H1 (cell line): Measurements from ENCODE around the gene PLA1A. TPM values are rescaled to one million over a fixed set of nuclear protein-coding genes. Genes with fewer than 3 reads are reported as not detected.

ENCODE experiments used
- CTCF ChIA-PET: fragments of 300-600 bp; sonication (Branson Sonifier 250); formaldehyde crosslinking; loops from one replicate; lab custom pipeline; 2021; ENCODE audit not compliant: partially characterized antibody; lab: Charles Lee
- POLR2A ChIA-PET: fragments of 300-600 bp; sonication (Branson Sonifier 250); formaldehyde crosslinking; loops from one replicate; lab custom pipeline; 2021; ENCODE audit warnings: inconsistent platforms; ENCODE audit not compliant: partially characterized antibody; lab: Charles Lee
- DNase-seq, 2 experiments: peaks; one replicate each; pipeline versions ENCODE4 v3.0.0 to v3.0.0-alpha.2; 2010 to 2022; ENCODE audit warnings: low spot score in 2 of 2, low read depth in 1 of 2, mixed read lengths in 1 of 2
- FAIRE-seq: peaks from 2 replicates; lab custom pipeline; 2011; peaks lifted over from hg19 to GRCh38; lab: Jason Lieb, UNC
- H2AFZ ChIP-seq: 2 replicates; pipeline ENCODE4 v1.8.1; 2012; ENCODE audit warnings: low read length, inconsistent platforms
- H2AK5ac ChIP-seq: 2 replicates; pipeline ENCODE4 v1.6.1; 2013; ENCODE audit warnings: low read depth, low read length
- H2BK120ac ChIP-seq: replicated peaks from 2 replicates; pipeline ENCODE3; 2013; ENCODE audit warnings: low read depth, low read length, inconsistent platforms
- H2BK12ac ChIP-seq: 2 replicates; pipeline ENCODE4 v1.6.1; 2013; ENCODE audit warnings: low read depth, low read length
- H2BK15ac ChIP-seq: 2 replicates; pipeline ENCODE4 v1.6.1; 2013; ENCODE audit warnings: low read length
- H2BK20ac ChIP-seq: 2 replicates; pipeline ENCODE4 v1.6.1; 2013; ENCODE audit warnings: low read length
- H2BK5ac ChIP-seq: 2 replicates; pipeline ENCODE4 v1.6.1; 2013; ENCODE audit warnings: low read depth, low read length
- H3K14ac ChIP-seq: 2 replicates; pipeline ENCODE4 v1.6.1; 2013; ENCODE audit warnings: inconsistent platforms; ENCODE audit not compliant: insufficient read length
- H3K18ac ChIP-seq: 2 replicates; pipeline ENCODE4 v1.6.1; 2013; ENCODE audit warnings: low read length; ENCODE audit errors: extremely low read depth
- H3K23ac ChIP-seq: 2 replicates; pipeline ENCODE4 v1.6.1; 2013; ENCODE audit warnings: inconsistent platforms; ENCODE audit not compliant: insufficient read length
- H3K23me2 ChIP-seq: 2 replicates; pipeline ENCODE4 v1.6.1; 2013; ENCODE audit warnings: low read depth, low read length
- H3K27ac ChIP-seq: 2 replicates; pipeline ENCODE4 v1.6.1; 2011; ENCODE audit warnings: low read depth, low read length, inconsistent platforms
- H3K27me3 ChIP-seq, 4 experiments: replicated peaks in 1 of 4; 1 replicate in 1 of 4; 2 replicates in 3 of 4; pipeline versions ENCODE4 v1.6.1 to v1.8.1; 2011 to 2013; ENCODE audit warnings: low read length in 3 of 4, mild to moderate bottlenecking in 3 of 4, inconsistent platforms in 2 of 4, mixed read lengths in 2 of 4, moderate library complexity in 1 of 4; ENCODE audit not compliant: control insufficient read depth in 3 of 4, insufficient read depth in 3 of 4; ENCODE audit errors: extremely low read depth in 1 of 4
- H3K36me3 ChIP-seq, 4 experiments: 2 replicates each; pipeline versions ENCODE4 v1.6.1 to v1.8.1; 2011 to 2013; ENCODE audit warnings: mild to moderate bottlenecking in 4 of 4, low read length in 3 of 4, moderate library complexity in 2 of 4, control low read depth in 1 of 4, inconsistent platforms in 1 of 4; ENCODE audit not compliant: insufficient read depth in 4 of 4, control insufficient read depth in 2 of 4
- H3K4ac ChIP-seq: replicated peaks from 2 replicates; pipeline ENCODE3; 2013; ENCODE audit warnings: low read length, low read depth, mixed read lengths, inconsistent platforms; ENCODE audit not compliant: insufficient read length
- H3K4me1 ChIP-seq, 4 experiments: replicated peaks in 1 of 4; 1 replicate in 1 of 4; 2 replicates in 3 of 4; pipeline versions ENCODE4 v1.6.1 to v1.8.1; 2011 to 2013; ENCODE audit warnings: low read length in 3 of 4, inconsistent platforms in 2 of 4, mixed read lengths in 1 of 4; ENCODE audit not compliant: insufficient read depth in 4 of 4, control insufficient read depth in 3 of 4
- H3K4me2 ChIP-seq, 2 experiments: 2 replicates each; pipeline versions ENCODE4 v1.6.1 to v1.8.1; 2011 to 2013; ENCODE audit warnings: low read depth in 2 of 2, low read length in 2 of 2, control low read depth in 1 of 2, inconsistent platforms in 1 of 2, mild to moderate bottlenecking in 1 of 2; ENCODE audit not compliant: insufficient read depth in 1 of 2
- H3K4me3 ChIP-seq, 4 experiments: fragments of 200-600, 300-600 bp in 1 of 4; sonication (generic), shearing (Covaris generic), sonication (Bioruptor Twin) in 1 of 4; 2 replicates each; pipeline versions ENCODE4 v1.5.1 to v1.8.1; 2011 to 2016; ENCODE audit warnings: low read length in 4 of 4, low read depth in 3 of 4, control low read depth in 2 of 4, inconsistent platforms in 2 of 4, mild to moderate bottlenecking in 2 of 4, mixed read lengths in 1 of 4, moderate library complexity in 1 of 4; ENCODE audit not compliant: insufficient read depth in 2 of 4; ENCODE audit errors: extremely low read depth in 1 of 4
- H3K56ac ChIP-seq: replicated peaks from 2 replicates; pipeline ENCODE3; 2013; ENCODE audit warnings: low read depth, mild to moderate bottlenecking, mixed read lengths, low read length, inconsistent platforms; ENCODE audit not compliant: insufficient read length
- H3K79me1 ChIP-seq: 2 replicates; pipeline ENCODE4 v1.6.1; 2013; ENCODE audit warnings: low read depth, low read length, control low read depth
- H3K79me2 ChIP-seq, 2 experiments: 2 replicates each; pipeline versions ENCODE4 v1.6.1 to v1.8.1; 2012 to 2013; ENCODE audit warnings: low read length in 2 of 2, mild to moderate bottlenecking in 2 of 2, inconsistent platforms in 1 of 2; ENCODE audit not compliant: insufficient read depth in 2 of 2, control insufficient read depth in 1 of 2
- H3K9ac ChIP-seq, 4 experiments: replicated peaks in 1 of 4; 1 replicate in 1 of 4; 2 replicates in 3 of 4; pipeline versions ENCODE4 v1.6.1 to v1.8.1; 2011 to 2013; ENCODE audit warnings: low read depth in 3 of 4, low read length in 3 of 4, control low read depth in 2 of 4, mild to moderate bottlenecking in 2 of 4, moderate library complexity in 2 of 4, inconsistent platforms in 1 of 4; ENCODE audit errors: extremely low read depth in 1 of 4
- H3K9me3 ChIP-seq, 2 experiments: 2 replicates each; pipeline versions ENCODE4 v1.6.1 to v1.8.1; 2012 to 2013; ENCODE audit warnings: mild to moderate bottlenecking in 2 of 2, moderate library complexity in 2 of 2, control low read depth in 1 of 2, inconsistent platforms in 1 of 2, low read depth in 1 of 2, low read length in 1 of 2, mixed read lengths in 1 of 2; ENCODE audit not compliant: insufficient read depth in 2 of 2
- H4K20me1 ChIP-seq, 2 experiments: replicated peaks in 1 of 2; 2 replicates each; pipeline versions ENCODE3 to v1.8.1; 2011 to 2013; ENCODE audit warnings: inconsistent platforms in 2 of 2, low read length in 2 of 2, mild to moderate bottlenecking in 1 of 2; ENCODE audit not compliant: insufficient read depth in 2 of 2, control insufficient read depth in 1 of 2
- H4K5ac ChIP-seq: 2 replicates; pipeline ENCODE4 v1.6.1; 2013; ENCODE audit warnings: low read length, low read depth, mixed read lengths, inconsistent platforms; ENCODE audit not compliant: insufficient read length
- H4K8ac ChIP-seq: 2 replicates; pipeline ENCODE4 v1.8.0; 2013; ENCODE audit warnings: mild to moderate bottlenecking, moderate library complexity, low read length, inconsistent platforms; ENCODE audit not compliant: insufficient read depth; ENCODE audit errors: extremely low read depth
- H4K91ac ChIP-seq: replicated peaks from 2 replicates; pipeline ENCODE3; 2013; ENCODE audit warnings: low read length, mixed read lengths, inconsistent platforms; ENCODE audit not compliant: insufficient read length
- CREB1 ChIP-seq: IDR thresholded peaks from 2 replicates; pipeline ENCODE4 v1.6.1; 2012; ENCODE audit warnings: inconsistent platforms
- FOSL1 ChIP-seq: IDR thresholded peaks from 2 replicates; pipeline ENCODE4 v1.6.1; 2011; ENCODE audit warnings: mild to moderate bottlenecking, low read depth, low read length, moderate library complexity; ENCODE audit not compliant: insufficient read depth
- POU5F1 ChIP-seq: IDR thresholded peaks from 2 replicates; pipeline ENCODE4 v1.6.1; 2011; ENCODE audit warnings: low read depth, mild to moderate bottlenecking, low read length, moderate library complexity
- RAD21 ChIP-seq, 2 experiments: IDR thresholded peaks in 1 of 2; conservative IDR thresholded peaks in 1 of 2; 2 replicates each; pipeline ENCODE4 v1.6.1; 2011; ENCODE audit warnings: low read depth in 2 of 2, low read length in 2 of 2, improper control_type of control experiment in 1 of 2, inconsistent platforms in 1 of 2, mild to moderate bottlenecking in 1 of 2, moderate library complexity in 1 of 2
- TAF7 ChIP-seq: optimal IDR thresholded peaks from 2 replicates; pipeline ENCODE3; 2011; ENCODE audit warnings: low read depth, mild to moderate bottlenecking, inconsistent platforms, low read length, moderate library complexity, borderline replicate concordance
- TBP ChIP-seq: IDR thresholded peaks from 2 replicates; pipeline ENCODE4 v1.6.1; 2011; ENCODE audit warnings: low read depth, low read length, improper control_type of control experiment
- WGBS, 2 experiments: shearing (Covaris generic) in 1 of 2; methylation state at CpG; one replicate each; pipeline versions ENCODE4 v1.1.6 to v1.1.7; 2013 to 2015; ENCODE audit warnings: low lambda C conversion rate in 2 of 2, mixed read lengths in 2 of 2, inconsistent platforms in 1 of 2, low coverage in 1 of 2, missing lambda C conversion rate in 1 of 2; ENCODE audit not compliant: insufficient replicate concordance in 2 of 2, insufficient coverage in 1 of 2, insufficient read length in 1 of 2; ENCODE audit errors: extremely low coverage in 1 of 2, missing lambda C conversion rate in 1 of 2; 5-methylcytosine and 5-hydroxymethylcytosine counted together
- polyA plus RNA-seq, 7 experiments: library from polyadenylated mRNA; depleted of rRNA in 3 of 7; stranded (reverse) in 5 of 7; unstranded in 2 of 7; fragments of >200 nt in 5 of 7; fragments of 200-250 nt in 2 of 7; gene quantifications; 1 replicate in 5 of 7; 2 replicates in 1 of 7; 4 replicates in 1 of 7; pipeline versions ENCODE4 v1.2.1 to v1.2.3, GENCODE V29; 2011 to 2013; ENCODE audit warnings: missing spikeins in 2 of 7, mixed read lengths in 2 of 7
- total RNA-seq: library from RNA; stranded (reverse); fragmentation: NEBNext Ultra II Directional; extraction: Animal tissue kit (Norgen Biotek cat#: 25700); gene quantifications from 2 replicates; pipeline ENCODE4 v1.2.1, GENCODE V29; 2021
- TF ChIP-seq, protein P1 (sequence below), 3 experiments: IDR thresholded peaks; 1 replicate in 2 of 3; 2 replicates in 1 of 3; pipeline versions ENCODE4 v1.5.1 to v1.6.1; 2011; ENCODE audit warnings: low read length in 3 of 3, mild to moderate bottlenecking in 3 of 3, inconsistent platforms in 2 of 3, low read depth in 1 of 3, moderate library complexity in 1 of 3; ENCODE audit not compliant: insufficient read depth in 1 of 3; ENCODE audit errors: control extremely low read depth in 1 of 3
- TF ChIP-seq, protein P2 (sequence below): IDR thresholded peaks from 2 replicates; pipeline ENCODE4 v1.6.1; 2012; ENCODE audit warnings: inconsistent platforms

PLA1A gene
- total and polyA plus RNA-seq, 2 of the 8 experiments (the other 6 are each of a cell fraction or from before 2014, with no cell fraction given), result not detected

DNA sequence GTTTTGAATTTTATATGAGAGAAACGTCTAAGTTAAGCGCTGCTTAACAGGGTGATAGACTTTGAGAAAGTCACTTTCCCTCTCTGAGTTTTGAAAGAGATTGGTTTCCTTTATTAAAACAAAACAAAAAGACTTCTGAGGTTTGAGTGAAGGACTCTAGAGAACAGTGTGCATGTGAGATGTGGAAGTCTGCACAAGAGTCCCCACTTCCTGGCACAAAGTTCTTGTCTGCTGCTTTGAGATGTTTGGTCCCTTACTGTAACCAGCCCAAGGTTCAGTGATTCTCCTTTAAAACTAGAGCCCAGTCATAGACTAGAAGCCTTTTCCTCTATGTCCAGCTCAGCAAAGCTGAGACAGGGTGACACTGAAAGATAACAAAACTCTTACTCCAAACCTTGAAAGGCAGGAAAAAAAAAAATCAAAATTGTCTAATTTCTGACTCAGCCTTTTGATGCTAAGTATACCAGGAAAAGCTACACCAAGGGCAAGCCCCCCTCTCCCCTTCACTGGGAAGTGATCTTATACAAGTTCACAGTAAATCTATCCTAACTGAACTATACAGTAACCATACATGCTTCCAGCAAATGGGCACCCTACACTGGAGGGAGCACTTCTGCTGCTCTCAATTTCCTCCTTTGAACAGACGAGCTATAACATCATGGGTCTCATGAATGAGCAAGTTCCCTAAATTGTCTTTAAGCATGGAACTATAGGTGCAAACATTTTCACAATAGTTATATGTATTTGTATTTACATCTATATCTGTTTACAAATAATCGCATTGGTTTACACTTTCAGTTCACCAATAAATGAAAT is 60.4 kb downstream of the PLA1A start:
- Histone ChIP-seq H4K91ac (no peak overlapping the region), H3K9me3 (no peaks in the 10 kb centered on the region), H2BK20ac (no peak overlapping the region), H3K14ac (no peak overlapping the region), H3K27me3 (no peaks in the 10 kb centered on the region), H3K79me2 (no peaks in the 10 kb centered on the region), H3K9ac (no peak overlapping the region), H2BK120ac (no peak overlapping the region), H4K5ac (no peak overlapping the region), H3K4me3 (no peak overlapping the region), H3K79me1 (no peaks in the 10 kb centered on the region), H3K36me3 (no peaks in the 10 kb centered on the region; a peak in 1 of 8 replicates), H2AK5ac (no peak overlapping the region), H3K4ac (no peak overlapping the region), H2BK15ac (no peak overlapping the region), H3K18ac (no peak overlapping the region), H4K8ac (no peak overlapping the region), H3K56ac (no peak overlapping the region), H3K4me2 (no peak overlapping the region), H3K4me1 (no peaks in the 10 kb centered on the region), H2AFZ (no peak overlapping the region), H3K27ac (no peak overlapping the region), H2BK12ac (no peak overlapping the region), H3K23ac (no peak overlapping the region), H2BK5ac (no peak overlapping the region), H3K23me2 (no peaks in the 10 kb centered on the region), H4K20me1 (no peaks in the 10 kb centered on the region)
- ChIA-PET CTCF (interaction anchor here (0.6 to 1.6 kb wide), 4 partner anchors 9 to 150 kb away, joined by 3 to 10 read pairs (median 4); no protein-coding TSS in a partner anchor), POLR2A (interaction anchor here (0.6 to 1.1 kb wide), 2 partner anchors 8 kb away, joined by 3 read pairs; no protein-coding TSS in a partner anchor)
- DNase-seq (no peak), FAIRE-seq (no peak)
- 81% methylated on average over 4 of the region's 4 CpGs; no CpG with 5 or more reads in 1 of the 2 experiments for WGBS, 2 experiments
- TF ChIP-seq TBP (no peak), CREB1 (no peak), FOSL1 (no peak), TAF7 (no peak), RAD21 (IDR thresholded peaks at IDR 0.05 in 1 of 2, conservative IDR thresholded peaks at IDR 0.05 in 1 of 2; ENCODE audit: low read depth in 2 of 2, low read length in 2 of 2) (no peak), POU5F1 (no peak)
- TF ChIP-seq, protein P1, sequence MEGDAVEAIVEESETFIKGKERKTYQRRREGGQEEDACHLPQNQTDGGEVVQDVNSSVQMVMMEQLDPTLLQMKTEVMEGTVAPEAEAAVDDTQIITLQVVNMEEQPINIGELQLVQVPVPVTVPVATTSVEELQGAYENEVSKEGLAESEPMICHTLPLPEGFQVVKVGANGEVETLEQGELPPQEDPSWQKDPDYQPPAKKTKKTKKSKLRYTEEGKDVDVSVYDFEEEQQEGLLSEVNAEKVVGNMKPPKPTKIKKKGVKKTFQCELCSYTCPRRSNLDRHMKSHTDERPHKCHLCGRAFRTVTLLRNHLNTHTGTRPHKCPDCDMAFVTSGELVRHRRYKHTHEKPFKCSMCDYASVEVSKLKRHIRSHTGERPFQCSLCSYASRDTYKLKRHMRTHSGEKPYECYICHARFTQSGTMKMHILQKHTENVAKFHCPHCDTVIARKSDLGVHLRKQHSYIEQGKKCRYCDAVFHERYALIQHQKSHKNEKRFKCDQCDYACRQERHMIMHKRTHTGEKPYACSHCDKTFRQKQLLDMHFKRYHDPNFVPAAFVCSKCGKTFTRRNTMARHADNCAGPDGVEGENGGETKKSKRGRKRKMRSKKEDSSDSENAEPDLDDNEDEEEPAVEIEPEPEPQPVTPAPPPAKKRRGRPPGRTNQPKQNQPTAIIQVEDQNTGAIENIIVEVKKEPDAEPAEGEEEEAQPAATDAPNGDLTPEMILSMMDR (IDR thresholded peaks at IDR 0.05; ENCODE audit: control extremely low read depth in 1 of 3, insufficient read depth in 1 of 3, low read depth in 1 of 3, low read length in 3 of 3), result no peak
- TF ChIP-seq, protein P2, sequence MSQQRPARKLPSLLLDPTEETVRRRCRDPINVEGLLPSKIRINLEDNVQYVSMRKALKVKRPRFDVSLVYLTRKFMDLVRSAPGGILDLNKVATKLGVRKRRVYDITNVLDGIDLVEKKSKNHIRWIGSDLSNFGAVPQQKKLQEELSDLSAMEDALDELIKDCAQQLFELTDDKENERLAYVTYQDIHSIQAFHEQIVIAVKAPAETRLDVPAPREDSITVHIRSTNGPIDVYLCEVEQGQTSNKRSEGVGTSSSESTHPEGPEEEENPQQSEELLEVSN, result no peak
